GM10266 (cell line): Measurements from ENCODE around the gene KAT6B.

Experiments
- DNase-seq: peaks from one replicate; pipeline ENCODE4 v3.0.0; 2012; ENCODE audit errors: extremely low spot score
- CTCF ChIP-seq: IDR thresholded peaks from 2 replicates; pipeline ENCODE4 v1.5.1; 2012; ENCODE audit warnings: mild to moderate bottlenecking, low read depth; ENCODE audit not compliant: control insufficient read depth, insufficient read depth; ENCODE audit errors: missing control alignments

The KAT6B gene

GRCh38 chr10:74824900-74825370 lies 1.5 kb upstream of the KAT6B start:
- TF ChIP-seq CTCF = peak; percentile 6
- DNase-seq = peak; percentile 49

- TF ChIP-seq CTCF = no peak
- DNase-seq = peak; percentile 67
These were observed 844 bp upstream of the KAT6B start for GRCh38 chr10:74825371-74826141.

DNA sequence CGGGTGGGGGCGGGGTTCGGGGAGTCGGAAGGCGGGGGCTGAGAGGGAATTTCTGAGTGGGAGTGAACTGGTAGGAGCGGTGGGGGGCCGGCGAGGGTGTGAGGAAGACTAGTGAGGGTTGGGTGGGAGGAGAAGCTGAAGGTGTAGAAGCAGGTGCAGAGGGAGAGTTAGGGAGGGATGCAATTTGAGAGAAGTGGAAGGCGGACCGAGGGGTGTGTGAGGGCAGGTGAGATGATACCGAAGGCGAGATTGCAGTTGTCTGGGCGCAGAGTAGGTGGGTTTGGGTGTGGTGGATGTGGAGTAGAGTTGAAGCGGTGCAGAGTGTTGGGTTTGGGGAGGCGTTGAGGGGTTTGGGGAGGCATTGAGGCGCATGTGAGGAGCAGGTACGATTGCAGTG lies 643 bp downstream of the KAT6B start:
- DNase-seq = no peak
- no peak for TF ChIP-seq CTCF

GRCh38 chr10:74827694-74828093 lies 1.3 kb downstream of the KAT6B start:
- DNase-seq = no peak
- TF ChIP-seq CTCF = no peak

GRCh38 chr10:74828946-74829345 lies 2.5 kb downstream of the KAT6B start:
- no peak for TF ChIP-seq CTCF
- no peak for DNase-seq

DNA sequence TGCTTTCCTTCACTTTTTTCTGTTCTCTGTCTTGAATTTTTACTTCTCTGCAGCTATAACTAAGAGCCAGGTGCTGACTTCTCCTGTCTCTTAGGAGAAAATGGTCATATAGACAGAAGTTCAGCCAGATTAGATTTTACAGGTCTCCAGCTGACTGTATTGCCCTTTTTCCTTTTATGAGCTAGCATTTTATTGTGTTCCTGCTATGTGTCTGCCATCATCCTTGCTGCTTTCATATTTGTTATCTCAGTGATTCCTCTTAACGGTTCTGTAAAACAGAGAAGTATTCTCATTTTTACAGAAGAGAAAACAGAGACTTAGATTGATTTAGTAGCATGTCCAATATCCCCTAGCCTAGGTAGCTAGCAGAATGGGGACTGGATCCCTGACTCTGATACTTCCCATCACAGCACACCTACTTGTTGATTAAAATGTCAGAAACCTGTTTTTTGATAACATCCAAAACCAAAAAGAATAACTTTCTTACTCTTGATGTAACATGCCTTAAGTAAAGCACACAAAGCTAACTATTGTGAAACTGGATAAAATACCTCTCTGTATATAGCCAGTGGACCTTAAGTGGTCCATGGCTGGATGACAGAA lies 5.2 kb downstream of the KAT6B start:
- no peak for TF ChIP-seq CTCF
- no peak for DNase-seq

GRCh38 chr10:74835963-74836362 lies 9.6 kb downstream of the KAT6B start:
- TF ChIP-seq CTCF = no peak
- DNase-seq = no peak
